Neural progenitor cell (in vitro differentiated cells): ENCODE measurements around the gene KAZN.

Source experiments
- CTCF ChIP-seq: fragments of 200-600 bp; sonication (generic); IDR thresholded peaks from 2 replicates; pipeline ENCODE4 v1.5.1; 2017; ENCODE audit warnings: antibody characterized with exemption, mild to moderate bottlenecking
- EZH2 ChIP-seq: fragments of 200-600 bp; sonication (generic); IDR thresholded peaks from 2 replicates; pipeline ENCODE4 v1.6.1; 2017; ENCODE audit warnings: antibody characterized with exemption, mild to moderate bottlenecking, moderate library complexity

- TF ChIP-seq CTCF (no peak), EZH2 (no peak)
These were observed 406.6 kb downstream of the KAZN start for GRCh38 chr1:15005116-15005515.
